HG03045 (cell line): ENCODE data around the gene USP17L22.
"Not testable (repeated sequence)": the region's sequence is repeated elsewhere in the genome, so short reads cannot be mapped to it uniquely, and the experiment has no call there.

ENCODE experiments used
- ATAC-seq: cut with Tn5 transposase; IDR thresholded peaks from one replicate; pipeline ENCODE4 v1.9.1; 2021; ENCODE audit warnings: mild to moderate bottlenecking, moderate library complexity; ENCODE audit not compliant: unreplicated experiment

Gene USP17L22

GRCh38 chr4:9267319-9267718, at the start of gene USP17L22:
USP17L22 (plus strand) TSS chr4:9267619; CDS start chr4:9267619, 0 bp downstream.
- ATAC-seq: not testable (repeated sequence)

GRCh38 chr4:9219852-9220251, 47.6 kb upstream of the USP17L22 start, which contains the start of gene USP17L12:
USP17L12 (plus strand) TSS chr4:9220152; CDS start chr4:9220152, 0 bp downstream.
- ATAC-seq: not testable (repeated sequence)

- ATAC-seq: not testable (repeated sequence)
Measured at GRCh38 chr4:9224596-9224995, 42.8 kb upstream of the USP17L22 start, which contains the start of gene USP17L13. USP17L13 (plus strand) TSS chr4:9224896; CDS start chr4:9224896, 0 bp downstream.

- ATAC-seq: not testable (repeated sequence)
Measured at GRCh38 chr4:9230249-9230648, 37.2 kb upstream of the USP17L22 start.

- not testable (repeated sequence) for ATAC-seq
Measured at GRCh38 chr4:9234085-9234484, 33.3 kb upstream of the USP17L22 start, which contains the start of gene USP17L15. USP17L15 (plus strand) TSS chr4:9234385; CDS start chr4:9234385, 0 bp downstream.

GRCh38 chr4:9238461-9238860, 29.0 kb upstream of the USP17L22 start:
- not testable (repeated sequence) for ATAC-seq

GRCh38 chr4:9243579-9243978, 23.8 kb upstream of the USP17L22 start, which contains the start of gene USP17L17:
USP17L17 (plus strand) TSS chr4:9243879; CDS start chr4:9243879, 0 bp downstream.
- not testable (repeated sequence) for ATAC-seq

- not testable (repeated sequence) for ATAC-seq
Measured at GRCh38 chr4:9247953-9248680, 19.3 kb upstream of the USP17L22 start, which contains the start of gene USP17L18. USP17L18 (plus strand) TSS chr4:9248630; CDS start chr4:9248630, 0 bp downstream.

GRCh38 chr4:9253078-9253477, 14.3 kb upstream of the USP17L22 start, which contains the start of gene USP17L19:
USP17L19 (plus strand) TSS chr4:9253378; CDS start chr4:9253378, 0 bp downstream.
- ATAC-seq: not testable (repeated sequence)

- ATAC-seq: not testable (repeated sequence)
Measured at GRCh38 chr4:9257824-9258223, 9.6 kb upstream of the USP17L22 start, which contains the start of gene USP17L20. USP17L20 (plus strand) TSS chr4:9258124; CDS start chr4:9258124, 0 bp downstream.

GRCh38 chr4:9262572-9262971, 4.8 kb upstream of the USP17L22 start, which contains the start of gene USP17L21:
USP17L21 (plus strand) TSS chr4:9262872; CDS start chr4:9262872, 0 bp downstream.
- not testable (repeated sequence) for ATAC-seq

- not testable (repeated sequence) for ATAC-seq
Measured at GRCh38 chr4:9271719-9272118, 4.3 kb downstream of the USP17L22 start.
